PC-9 (cell line): ENCODE data around the gene MYO15B. TPM values are rescaled to one million over a fixed set of nuclear protein-coding genes. Genes with fewer than 3 reads are reported as not detected.

ENCODE experiments used
- BruUV-seq: library from RNA; stranded (reverse); fragments of 400-500 nt; replicated peaks from 2 replicates; lab custom pipeline; 2021; lab: Mats Ljungman, UMichigan
- CTCF ChIA-PET: fragments of 300-600 bp; sonication (Branson Sonifier 250); formaldehyde crosslinking; loops from one replicate; lab custom pipeline; 2022; ENCODE audit warnings: antibody characterized with exemption; lab: Charles Lee
- POLR2A ChIA-PET: fragments of 300-600 bp; sonication (Branson Sonifier 250); formaldehyde crosslinking; loops from one replicate; lab custom pipeline; 2022; ENCODE audit warnings: antibody characterized with exemption; ENCODE audit not compliant: unreplicated experiment; lab: Charles Lee
- DNase-seq, 2 experiments: peaks; one replicate each; pipeline versions ENCODE4 v3.0.0 to v3.0.0-alpha.2; 2015 to 2022; ENCODE audit warnings: mixed read lengths in 1 of 2
- H2AFZ ChIP-seq: fragments of 200-600 bp; sonication (generic); 2 replicates; pipeline ENCODE4 v1.8.1; 2017; ENCODE audit warnings: antibody characterized with exemption
- H3F3A ChIP-seq: fragments of 200-600 bp; sonication (generic); 2 replicates; pipeline ENCODE4 v1.8.1; 2017; ENCODE audit warnings: antibody characterized with exemption, mild to moderate bottlenecking, low read depth; ENCODE audit not compliant: insufficient read depth
- H3K27ac ChIP-seq: fragments of 200-600 bp; sonication (generic); 2 replicates; pipeline ENCODE4 v1.6.1; 2016; ENCODE audit warnings: mixed run types
- H3K27me3 ChIP-seq: fragments of 200-600 bp; sonication (generic); 2 replicates; pipeline ENCODE4 v1.6.1; 2016; ENCODE audit warnings: low read depth, mixed run types; ENCODE audit not compliant: insufficient read depth
- H3K36me3 ChIP-seq: fragments of 200-600 bp; sonication (generic); 2 replicates; pipeline ENCODE4 v1.6.1; 2016; ENCODE audit warnings: low read depth, mixed run types
- H3K4me1 ChIP-seq: fragments of 200-600 bp; sonication (generic); replicated peaks from 2 replicates; pipeline ENCODE4 v1.6.1; 2016; ENCODE audit warnings: mixed run types; ENCODE audit not compliant: insufficient read depth
- H3K4me2 ChIP-seq: fragments of 200-600 bp; sonication (generic); 2 replicates; pipeline ENCODE4 v1.6.1; 2017; ENCODE audit warnings: mixed run types
- H3K4me3 ChIP-seq: fragments of 200-600 bp; sonication (generic); 2 replicates; pipeline ENCODE4 v1.6.1; 2016; ENCODE audit warnings: mixed run types
- H3K79me2 ChIP-seq: fragments of 200-600 bp; sonication (generic); 2 replicates; pipeline ENCODE4 v1.6.1; 2017; ENCODE audit warnings: low read depth, mixed run types
- H3K9me2 ChIP-seq: fragments of 200-600 bp; sonication (generic); 2 replicates; pipeline ENCODE4 v1.8.1; 2017; ENCODE audit warnings: mild to moderate bottlenecking; ENCODE audit not compliant: insufficient read depth
- H3K9me3 ChIP-seq: fragments of 200-600 bp; sonication (generic); 2 replicates; pipeline ENCODE4 v1.8.1; 2016; ENCODE audit warnings: low read depth; ENCODE audit not compliant: insufficient read depth
- H4K20me1 ChIP-seq: fragments of 200-600 bp; sonication (generic); 2 replicates; pipeline ENCODE4 v1.8.1; 2017; ENCODE audit not compliant: insufficient read depth
- CTCF ChIP-seq: fragments of 200-600 bp; sonication (generic); conservative IDR thresholded peaks from 2 replicates; pipeline ENCODE4 v1.6.1; 2017; ENCODE audit warnings: mixed run types, antibody characterized with exemption, mild to moderate bottlenecking, moderate library complexity
- EZH2 ChIP-seq: fragments of 200-600 bp; sonication (generic); IDR thresholded peaks from 2 replicates; pipeline ENCODE4 v1.8.0; 2017; ENCODE audit warnings: antibody characterized with exemption, low read depth
- intact Hi-C: fragments of 100-400 bp; cut with micrococcal nuclease; formaldehyde crosslinking; loops from one replicate; pipeline ENCODE4 v1.10.0; 2022; ENCODE audit not compliant: unreplicated experiment
- total RNA-seq: library from RNA; stranded (reverse); gene quantifications from 2 replicates; pipeline ENCODE4 v1.2.3, GENCODE V29; 2021

MYO15B gene
- total RNA-seq, 1 experiment from 2014 or later = 53.5 TPM

GRCh38 chr17:75559958-75560533 lies 27.6 kb upstream of the MYO15B start:
- no TSS peak for BruUV-seq
- H3K4me3 ChIP-seq = no peak overlapping the region
- H2AFZ ChIP-seq = no peak overlapping the region
- no peaks in the 10 kb centered on the region for H3K9me2 ChIP-seq
- H3K27me3 ChIP-seq = no peaks in the 10 kb centered on the region
- no peaks in the 10 kb centered on the region; the same call in 1 of the 2 replicates for H3K36me3 ChIP-seq
- intact Hi-C loops = no loop called here
- H3K79me2 ChIP-seq = 0 out of 2 replicates have a peak, but pooled peaks cover 5% of the 10 kb centered on the region
- peaks cover 40% of the 10 kb centered on the region for H3K4me1 ChIP-seq
- H3K9me3 ChIP-seq = no peaks in the 10 kb centered on the region
- no peak for DNase-seq
- H3K4me2 ChIP-seq = 0 out of 2 replicates have a peak overlapping the region, but pooled peaks have one; percentile 4
- TF ChIP-seq CTCF = no peak
- ChIA-PET POLR2A (no interaction called here), CTCF (no interaction called here)
- H3F3A ChIP-seq = peaks cover 32% of the 10 kb centered on the region
- H3K27ac ChIP-seq = no peak overlapping the region
- H4K20me1 ChIP-seq = no peaks in the 10 kb centered on the region

- Histone ChIP-seq H3K9me3 (no peaks in the 10 kb centered on the region), H2AFZ (no peak overlapping the region), H3K9me2 (no peaks in the 10 kb centered on the region), H3F3A (peaks cover 23% of the 10 kb centered on the region), H3K79me2 (no peaks in the 10 kb centered on the region), H3K27ac (no peak overlapping the region), H3K4me3 (no peak overlapping the region), H3K27me3 (no peaks in the 10 kb centered on the region), H3K36me3 (no peaks in the 10 kb centered on the region; the same call in 1 of the 2 replicates), H3K4me2 (no peak overlapping the region), H4K20me1 (no peaks in the 10 kb centered on the region; the same call in 1 of the 2 replicates), H3K4me1 (peaks cover 39% of the 10 kb centered on the region)
- BruUV-seq = no TSS peak
- intact Hi-C loops = no loop called here
- no peak for DNase-seq
- ChIA-PET POLR2A (no interaction called here), CTCF (no interaction called here)
- TF ChIP-seq EZH2 (no peak), CTCF (no peak)
Observed at GRCh38 chr17:75561927-75562603, 25.5 kb upstream of the MYO15B start.

GRCh38 chr17:75563063-75563758 lies 24.4 kb upstream of the MYO15B start:
- TF ChIP-seq CTCF = no peak
- TF ChIP-seq EZH2 = no peak
- Histone ChIP-seq H3K9me2 (no peaks in the 10 kb centered on the region), H3K27me3 (no peaks in the 10 kb centered on the region), H3F3A (peaks cover 17% of the 10 kb centered on the region), H2AFZ (no peak overlapping the region), H3K79me2 (no peaks in the 10 kb centered on the region), H3K9me3 (no peaks in the 10 kb centered on the region), H3K4me2 (no peak overlapping the region), H3K36me3 (no peaks in the 10 kb centered on the region; the same call in 1 of the 2 replicates), H3K4me3 (no peak overlapping the region), H3K27ac (no peak overlapping the region), H4K20me1 (no peaks in the 10 kb centered on the region; the same call in 1 of the 2 replicates), H3K4me1 (peaks cover 30% of the 10 kb centered on the region)
- no TSS peak for BruUV-seq
- ChIA-PET POLR2A (no interaction called here), CTCF (no interaction called here)
- intact Hi-C loops = no loop called here
- no peak for DNase-seq
